RWPE1 (cell line): ENCODE data around the gene CYP2C8.

Experiments
- CTCF ChIA-PET: fragments of 350-600 bp; sonication (Branson Sonifier 250); formaldehyde crosslinking; extraction: SDS; loops from one replicate; lab custom pipeline; 2021; lab: Yijun Ruan, JAX
- POLR2A ChIA-PET: fragments of 400-600 bp; formaldehyde crosslinking; extraction: SDS; loops from one replicate; lab custom pipeline; 2020; ENCODE audit warnings: antibody characterized with exemption; ENCODE audit not compliant: low non-redundant PET; lab: Yijun Ruan, JAX
- DNase-seq: peaks from one replicate; pipeline ENCODE4 v3.0.0; 2012; ENCODE audit warnings: low spot score
- H3K27ac ChIP-seq: fragments of 450-650 bp; 2 replicates; pipeline ENCODE4 v1.5.1; 2017
- TF ChIP-seq, protein P1 (sequence below): fragments of 450-650 bp; conservative IDR thresholded peaks from 2 replicates; pipeline ENCODE4 v1.5.1; 2017; ENCODE audit warnings: low read depth, mild to moderate bottlenecking

CYP2C8 gene

DNA sequence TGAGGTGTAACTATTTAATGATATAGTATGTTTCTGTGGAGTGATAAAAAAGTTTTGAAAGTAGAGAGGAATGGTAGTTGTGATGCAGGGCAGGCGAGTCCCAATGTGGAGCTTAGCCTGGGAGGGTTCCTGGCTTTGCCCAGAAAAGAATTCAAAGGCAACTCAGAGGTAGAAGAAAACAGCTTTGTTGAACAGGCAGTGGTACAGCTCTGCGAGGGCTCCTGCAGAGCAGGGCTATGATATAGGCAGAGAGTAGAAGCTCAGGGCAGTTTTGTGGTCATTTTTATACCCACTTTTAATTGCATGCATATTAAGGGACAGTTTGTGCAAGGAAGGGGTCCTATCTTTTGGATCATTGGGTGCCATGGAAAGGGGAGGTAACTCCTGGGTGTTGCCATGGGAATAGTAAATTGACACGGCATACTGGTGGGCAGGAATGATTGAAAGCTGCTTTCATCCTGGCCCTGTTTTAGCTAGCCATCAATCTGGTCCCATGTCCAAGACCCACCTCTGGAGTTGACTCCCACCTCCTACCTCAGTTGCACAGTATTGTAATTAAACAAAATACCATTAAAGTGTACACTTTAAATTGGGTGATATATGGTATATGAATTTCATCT is 12.4 kb downstream of the CYP2C8 start:
- ChIA-PET CTCF (no interaction called here), POLR2A (no interaction called here)
- no peak overlapping the region for H3K27ac ChIP-seq
- DNase-seq = no peak
- TF ChIP-seq, protein P1, sequence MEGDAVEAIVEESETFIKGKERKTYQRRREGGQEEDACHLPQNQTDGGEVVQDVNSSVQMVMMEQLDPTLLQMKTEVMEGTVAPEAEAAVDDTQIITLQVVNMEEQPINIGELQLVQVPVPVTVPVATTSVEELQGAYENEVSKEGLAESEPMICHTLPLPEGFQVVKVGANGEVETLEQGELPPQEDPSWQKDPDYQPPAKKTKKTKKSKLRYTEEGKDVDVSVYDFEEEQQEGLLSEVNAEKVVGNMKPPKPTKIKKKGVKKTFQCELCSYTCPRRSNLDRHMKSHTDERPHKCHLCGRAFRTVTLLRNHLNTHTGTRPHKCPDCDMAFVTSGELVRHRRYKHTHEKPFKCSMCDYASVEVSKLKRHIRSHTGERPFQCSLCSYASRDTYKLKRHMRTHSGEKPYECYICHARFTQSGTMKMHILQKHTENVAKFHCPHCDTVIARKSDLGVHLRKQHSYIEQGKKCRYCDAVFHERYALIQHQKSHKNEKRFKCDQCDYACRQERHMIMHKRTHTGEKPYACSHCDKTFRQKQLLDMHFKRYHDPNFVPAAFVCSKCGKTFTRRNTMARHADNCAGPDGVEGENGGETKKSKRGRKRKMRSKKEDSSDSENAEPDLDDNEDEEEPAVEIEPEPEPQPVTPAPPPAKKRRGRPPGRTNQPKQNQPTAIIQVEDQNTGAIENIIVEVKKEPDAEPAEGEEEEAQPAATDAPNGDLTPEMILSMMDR = no peak

DNA sequence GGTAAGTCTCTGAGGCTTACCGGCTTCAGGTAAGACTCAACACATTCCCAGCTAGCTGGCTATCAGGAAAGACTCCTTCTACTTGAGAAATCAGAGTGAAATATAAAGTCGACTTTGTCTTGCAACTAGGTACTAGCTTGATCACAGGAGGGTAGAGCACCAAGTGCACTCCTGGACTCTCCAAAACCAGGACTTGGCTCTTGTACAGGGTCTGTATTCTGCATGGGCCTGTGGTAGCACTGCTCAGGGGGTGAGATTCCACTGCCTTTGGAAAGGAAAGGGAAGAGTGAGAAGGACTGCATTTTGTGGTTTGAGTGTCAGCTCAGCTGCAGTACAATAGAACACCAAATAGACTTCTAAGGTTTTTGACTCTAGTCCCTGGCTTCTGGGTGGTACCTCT is 19.4 kb downstream of the CYP2C8 start:
- H3K27ac ChIP-seq = no peak overlapping the region
- ChIA-PET CTCF (no interaction called here), POLR2A (no interaction called here)
- DNase-seq = no peak
- TF ChIP-seq, protein P1 = no peak

DNA sequence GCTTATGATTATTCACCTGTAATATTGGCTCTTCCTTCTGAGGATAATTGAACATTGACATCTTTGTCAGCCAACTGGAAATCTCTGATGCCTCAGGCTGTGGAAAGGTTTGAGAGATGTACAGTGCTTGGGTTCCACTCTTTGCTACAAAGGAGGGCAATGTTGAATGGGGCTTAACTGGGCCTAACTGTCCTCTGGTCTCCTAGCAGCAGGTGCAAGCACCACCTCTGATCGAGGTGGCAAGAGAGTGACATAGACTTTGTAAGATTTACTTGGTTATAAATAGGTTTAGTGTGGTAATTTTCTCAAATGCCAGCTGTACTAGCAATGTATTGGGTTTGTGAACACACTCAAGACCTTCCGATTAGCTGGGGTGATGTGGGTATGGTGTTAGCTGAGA is 21.1 kb downstream of the CYP2C8 start:
- CTCF ChIA-PET = no interaction called here
- TF ChIP-seq, protein P1 = no peak
- H3K27ac ChIP-seq = no peak overlapping the region
- POLR2A ChIA-PET = no interaction called here
- no peak for DNase-seq

DNA sequence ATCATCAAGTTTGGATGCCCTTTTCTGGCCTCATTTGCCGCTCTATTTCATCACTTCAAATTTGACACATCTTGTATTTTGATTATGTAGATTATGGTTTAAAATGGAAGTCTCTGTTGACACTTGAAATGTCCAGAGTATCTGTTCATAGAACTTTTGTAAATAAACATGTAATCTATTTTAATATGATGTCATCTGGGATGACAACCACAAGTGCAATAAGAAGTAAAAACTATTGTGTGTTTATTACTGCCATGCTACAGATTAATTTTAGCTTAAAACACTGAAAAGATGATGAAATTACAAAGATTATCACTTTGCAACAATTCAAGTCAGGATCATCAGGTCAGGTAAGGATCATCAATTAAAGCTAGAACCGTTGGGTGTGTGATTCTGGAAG is 30.0 kb downstream of the CYP2C8 start:
- CTCF ChIA-PET = no interaction called here
- POLR2A ChIA-PET = no interaction called here
- no peak for DNase-seq
- TF ChIP-seq, protein P1 = no peak
- H3K27ac ChIP-seq = no peak overlapping the region

DNA sequence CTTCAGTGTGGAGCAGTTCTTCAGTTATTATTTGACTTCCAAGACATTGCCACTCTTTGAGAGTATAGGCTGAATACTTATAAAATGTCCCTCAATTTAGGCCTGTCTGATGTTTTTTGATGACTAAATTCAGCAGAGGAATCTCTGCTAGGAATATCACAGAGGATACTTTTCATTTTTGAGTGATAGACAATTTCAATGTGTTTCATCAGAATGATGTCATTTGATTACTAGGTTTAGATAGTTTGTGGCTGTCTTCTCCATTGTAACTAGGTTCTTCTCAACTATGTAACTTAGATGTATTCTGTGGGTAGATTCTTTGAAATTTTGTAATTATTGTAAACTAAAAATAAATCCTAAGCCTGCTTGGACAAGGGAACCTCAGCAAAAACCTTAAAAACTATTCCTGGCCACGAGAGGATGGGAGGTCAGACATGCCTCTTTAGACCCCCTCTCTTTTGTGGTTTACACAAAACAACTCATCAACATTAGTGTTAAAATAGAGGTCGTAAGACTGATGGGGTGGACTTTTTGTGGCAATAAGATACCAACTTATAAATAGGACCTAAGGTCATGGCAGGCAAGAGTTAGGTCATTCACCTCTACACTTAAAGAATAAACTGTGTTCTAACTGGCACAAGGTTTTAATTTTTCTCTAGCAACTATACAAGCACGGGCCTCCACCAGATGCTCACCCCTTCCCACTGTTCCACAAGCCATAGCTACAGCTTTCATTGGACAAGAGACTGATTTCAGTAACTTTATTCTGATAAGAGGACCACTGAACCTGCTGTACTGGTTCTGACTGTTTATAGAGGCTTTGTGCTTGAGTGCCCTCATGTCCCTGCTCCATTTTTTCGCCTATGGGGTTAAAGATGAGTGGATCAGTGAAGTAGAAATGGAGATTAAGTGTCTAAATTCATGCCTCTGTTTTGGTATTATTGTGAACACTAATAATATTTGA is 33.7 kb downstream of the CYP2C8 start:
- no peak for DNase-seq
- POLR2A ChIA-PET = no interaction called here

DNA sequence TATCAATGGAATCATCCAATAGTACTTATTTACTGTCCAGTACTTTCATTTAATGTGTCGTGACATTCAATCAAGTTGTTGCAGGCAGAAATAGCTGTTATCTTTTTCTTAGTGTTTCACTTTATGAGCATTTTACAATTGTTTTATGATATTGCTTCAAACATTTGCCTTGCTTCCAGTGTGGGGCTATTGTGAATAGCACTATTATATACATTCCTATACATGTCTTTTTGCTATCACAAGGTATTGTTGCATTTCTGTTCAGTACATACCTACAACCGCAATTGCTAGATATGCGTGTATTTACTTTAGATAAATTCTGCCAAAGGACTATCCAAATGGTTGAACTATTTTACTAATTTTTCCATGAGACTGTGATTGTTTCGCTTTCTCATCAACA is 34.9 kb downstream of the CYP2C8 start:
- TF ChIP-seq, protein P1 = no peak
- ChIA-PET CTCF (no interaction called here), POLR2A (no interaction called here)
- no peak overlapping the region for H3K27ac ChIP-seq
- no peak for DNase-seq

More for the DNA sequence above, 33.7 kb downstream of the CYP2C8 start:
- TF ChIP-seq, protein P1 = no peak
- CTCF ChIA-PET = no interaction called here
- no peak overlapping the region for H3K27ac ChIP-seq
